Fibroblast of mammary gland (primary cell): ENCODE measurements around the gene MICU1.

Experiments
- DNase-seq: peaks from one replicate; pipeline ENCODE4 v3.0.0-alpha.2; 2010; ENCODE audit warnings: low read depth
- H3K4me3 ChIP-seq: 2 replicates; pipeline ENCODE4 v1.5.1; 2011; ENCODE audit warnings: low read depth, mild to moderate bottlenecking, low read length, moderate library complexity; ENCODE audit not compliant: control insufficient read depth
- TF ChIP-seq, protein P1 (sequence below): conservative IDR thresholded peaks from 2 replicates; pipeline ENCODE4 v1.5.1; 2011; ENCODE audit warnings: low read depth, low read length, inconsistent platforms; ENCODE audit not compliant: control insufficient read depth, insufficient read depth

Gene MICU1

GRCh38 chr10:72379776-72380175, 246.1 kb downstream of the MICU1 start:
- peak; percentile 78 for DNase-seq
- no peak overlapping the region for H3K4me3 ChIP-seq
- TF ChIP-seq, protein P1, sequence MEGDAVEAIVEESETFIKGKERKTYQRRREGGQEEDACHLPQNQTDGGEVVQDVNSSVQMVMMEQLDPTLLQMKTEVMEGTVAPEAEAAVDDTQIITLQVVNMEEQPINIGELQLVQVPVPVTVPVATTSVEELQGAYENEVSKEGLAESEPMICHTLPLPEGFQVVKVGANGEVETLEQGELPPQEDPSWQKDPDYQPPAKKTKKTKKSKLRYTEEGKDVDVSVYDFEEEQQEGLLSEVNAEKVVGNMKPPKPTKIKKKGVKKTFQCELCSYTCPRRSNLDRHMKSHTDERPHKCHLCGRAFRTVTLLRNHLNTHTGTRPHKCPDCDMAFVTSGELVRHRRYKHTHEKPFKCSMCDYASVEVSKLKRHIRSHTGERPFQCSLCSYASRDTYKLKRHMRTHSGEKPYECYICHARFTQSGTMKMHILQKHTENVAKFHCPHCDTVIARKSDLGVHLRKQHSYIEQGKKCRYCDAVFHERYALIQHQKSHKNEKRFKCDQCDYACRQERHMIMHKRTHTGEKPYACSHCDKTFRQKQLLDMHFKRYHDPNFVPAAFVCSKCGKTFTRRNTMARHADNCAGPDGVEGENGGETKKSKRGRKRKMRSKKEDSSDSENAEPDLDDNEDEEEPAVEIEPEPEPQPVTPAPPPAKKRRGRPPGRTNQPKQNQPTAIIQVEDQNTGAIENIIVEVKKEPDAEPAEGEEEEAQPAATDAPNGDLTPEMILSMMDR = no peak

DNA sequence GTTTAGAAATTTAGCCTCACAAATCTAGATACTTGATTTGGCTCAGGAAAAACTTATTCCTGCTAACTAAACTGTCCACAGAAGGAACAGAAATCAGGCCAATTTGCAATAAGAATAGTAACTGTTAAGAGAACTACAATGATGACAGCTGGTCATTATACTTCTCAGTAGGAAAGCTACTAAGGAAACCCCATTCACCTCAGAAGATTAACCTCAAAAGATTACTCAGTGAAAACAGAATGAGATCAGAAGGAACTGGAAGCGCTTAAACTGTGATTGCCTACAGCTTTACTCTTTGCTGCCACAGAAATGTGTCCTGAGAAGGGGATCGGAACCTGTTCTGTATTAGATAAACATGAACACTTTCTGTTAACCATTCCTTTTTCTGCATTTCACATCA, 246.8 kb downstream of the MICU1 start:
- H3K4me3 ChIP-seq = no peak overlapping the region
- DNase-seq = peak; percentile 20
- TF ChIP-seq, protein P1 = no peak

- no peak overlapping the region for H3K4me3 ChIP-seq
- TF ChIP-seq, protein P1 = peak; percentile 10
- no peak for DNase-seq
Observed at GRCh38 chr10:72375585-72375984, 250.3 kb downstream of the MICU1 start.

- no peak for DNase-seq
- TF ChIP-seq, protein P1 = no peak
- H3K4me3 ChIP-seq = no peak overlapping the region
Observed at GRCh38 chr10:72375173-72375572, 250.7 kb downstream of the MICU1 start.

DNA sequence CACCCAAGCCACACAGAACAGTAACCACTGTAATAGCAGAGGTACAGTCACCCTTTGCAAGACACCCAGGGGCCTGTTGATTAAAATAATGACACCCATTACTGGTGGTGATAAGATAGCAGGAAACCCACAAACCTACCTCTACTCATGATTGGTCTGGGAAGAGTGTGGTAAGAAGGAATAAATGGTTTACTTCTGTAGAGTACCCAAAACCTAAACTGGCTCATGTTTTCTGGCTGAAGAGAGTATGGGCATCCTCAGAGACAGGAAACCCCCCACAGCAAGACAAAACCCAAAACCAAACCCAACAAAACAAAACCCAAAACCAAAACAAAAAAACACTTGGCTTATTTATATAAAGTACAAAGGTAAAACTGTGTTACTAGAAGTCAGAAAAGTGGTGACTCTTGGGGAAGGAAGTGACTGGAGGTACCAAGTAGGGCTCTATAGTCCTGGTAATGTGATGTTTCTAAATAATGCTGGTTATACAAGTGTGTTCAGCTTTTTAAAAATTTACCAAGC, 255.6 kb downstream of the MICU1 start:
- TF ChIP-seq, protein P1 = no peak
- no peak for DNase-seq
- H3K4me3 ChIP-seq = no peak overlapping the region

GRCh38 chr10:72367301-72367960, 258.4 kb downstream of the MICU1 start:
- no peak overlapping the region for H3K4me3 ChIP-seq
- TF ChIP-seq, protein P1 = no peak
- DNase-seq = peak; percentile 24
